GM21528 (cell line): ENCODE results near the gene COL7A1.

Experiments used
- ATAC-seq: cut with Tn5 transposase; IDR thresholded peaks from one replicate; pipeline ENCODE4 v1.9.1; 2021; ENCODE audit warnings: mild to moderate bottlenecking, moderate library complexity; ENCODE audit not compliant: unreplicated experiment, low FRiP score

The COL7A1 gene

GRCh38 chr3:48592519-48593087 lies 2.5 kb downstream of the COL7A1 start:
- ATAC-seq, result no peak

GRCh38 chr3:48591886-48592518 lies 3.1 kb downstream of the COL7A1 start:
- ATAC-seq, result no peak

DNA sequence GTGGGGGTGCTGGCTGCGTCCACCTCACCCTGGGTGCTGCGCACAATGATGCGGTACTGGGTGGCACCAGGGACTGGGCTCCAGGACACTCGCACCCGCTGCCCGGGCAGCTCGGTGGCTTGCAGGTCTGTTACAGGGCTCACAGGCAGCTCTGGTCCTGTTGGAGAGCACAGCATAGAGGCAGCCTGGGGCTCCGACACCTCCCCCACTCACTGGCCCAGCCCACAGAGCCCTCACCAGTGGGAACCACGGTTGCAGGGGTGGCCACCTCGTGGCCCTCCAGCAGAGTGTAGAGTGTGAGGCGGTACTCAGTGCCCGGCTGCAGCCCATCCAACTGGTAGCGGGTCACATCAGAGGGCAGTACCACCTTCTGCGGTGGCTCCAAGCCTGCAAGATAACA lies 3.7 kb downstream of the COL7A1 start:
- ATAC-seq, result no peak

GRCh38 chr3:48588230-48588629 lies 6.9 kb downstream of the COL7A1 start:
- ATAC-seq, result no peak

GRCh38 chr3:48587686-48588085 lies 7.4 kb downstream of the COL7A1 start:
- ATAC-seq, result no peak

DNA sequence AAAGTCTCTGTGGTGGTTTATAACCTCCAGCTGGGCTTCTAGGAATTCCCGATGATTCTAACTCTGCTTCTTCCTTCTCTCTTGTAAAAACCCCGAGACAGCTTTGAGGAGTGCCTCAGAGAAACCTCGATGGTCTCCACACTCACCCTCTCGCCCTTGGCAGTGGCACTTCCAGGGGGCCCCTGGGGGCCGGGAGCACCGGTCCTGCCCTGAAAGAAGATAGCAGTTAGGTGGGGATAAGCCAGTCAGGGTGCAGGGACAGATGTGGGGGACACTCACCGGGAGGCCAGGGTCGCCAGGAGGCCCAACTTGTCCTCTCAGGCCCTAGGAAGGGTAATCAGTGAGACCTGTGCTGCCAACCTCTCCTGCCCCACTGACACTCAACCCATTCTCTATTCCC lies 9.7 kb downstream of the COL7A1 start:
- no peak for ATAC-seq

- ATAC-seq, result no peak
Observed at GRCh38 chr3:48584836-48585235, 10.3 kb downstream of the COL7A1 start.

GRCh38 chr3:48581621-48582481 lies 13.3 kb downstream of the COL7A1 start:
- ATAC-seq, result no peak

- ATAC-seq, result no peak
Observed at GRCh38 chr3:48576647-48577046, 18.5 kb downstream of the COL7A1 start.

DNA sequence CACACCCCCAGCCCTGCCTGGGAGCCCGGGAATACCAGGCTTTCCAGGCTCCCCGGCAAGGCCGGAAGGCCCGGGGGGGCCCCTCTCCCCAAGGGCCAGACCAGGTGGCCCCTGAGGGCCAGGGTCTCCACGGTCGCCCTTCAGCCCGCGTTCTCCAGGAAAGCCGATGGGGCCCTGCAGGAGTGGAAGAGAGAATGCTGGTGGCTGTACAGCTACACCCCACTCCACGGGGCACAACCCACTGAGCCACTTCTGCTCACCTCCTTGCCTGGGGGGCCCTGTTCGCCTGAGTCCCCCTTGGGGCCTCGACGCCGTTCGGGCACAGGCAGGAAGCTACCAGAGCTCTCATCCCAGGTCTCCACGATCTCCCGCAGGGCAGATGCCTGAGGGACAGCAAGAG lies 19.8 kb downstream of the COL7A1 start:
- ATAC-seq, result no peak

DNA sequence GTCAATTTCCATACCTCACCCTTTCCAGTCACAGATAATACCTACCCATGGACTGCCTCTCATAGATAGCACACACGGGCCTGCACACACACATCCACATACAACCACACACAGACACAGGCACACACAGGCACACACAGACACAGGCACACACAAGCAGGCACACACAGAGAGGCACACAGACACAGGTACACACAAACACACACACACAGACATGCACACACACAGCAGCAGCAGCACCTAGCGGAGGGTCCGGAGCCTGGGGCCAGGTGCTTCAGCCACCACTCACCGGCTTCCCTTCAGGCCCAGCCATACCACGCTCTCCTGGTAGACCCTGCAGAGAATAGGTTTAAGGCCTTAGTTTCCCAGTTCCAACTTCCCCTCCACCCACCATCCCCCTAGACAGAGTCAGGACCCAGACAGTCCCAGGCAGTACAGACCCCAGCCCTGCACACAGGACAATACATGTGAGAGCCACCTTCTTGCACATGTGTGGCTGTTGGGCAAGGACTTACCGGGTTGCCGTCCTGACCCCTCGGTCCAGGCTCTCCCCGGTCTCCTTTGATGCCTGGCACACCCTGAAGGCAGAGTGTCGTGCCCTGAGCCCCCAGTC lies 21.1 kb downstream of the COL7A1 start:
- ATAC-seq, result no peak

- ATAC-seq, result no peak
Observed at GRCh38 chr3:48572517-48572916, 22.6 kb downstream of the COL7A1 start.

GRCh38 chr3:48571938-48572337 lies 23.2 kb downstream of the COL7A1 start:
- no peak for ATAC-seq

DNA sequence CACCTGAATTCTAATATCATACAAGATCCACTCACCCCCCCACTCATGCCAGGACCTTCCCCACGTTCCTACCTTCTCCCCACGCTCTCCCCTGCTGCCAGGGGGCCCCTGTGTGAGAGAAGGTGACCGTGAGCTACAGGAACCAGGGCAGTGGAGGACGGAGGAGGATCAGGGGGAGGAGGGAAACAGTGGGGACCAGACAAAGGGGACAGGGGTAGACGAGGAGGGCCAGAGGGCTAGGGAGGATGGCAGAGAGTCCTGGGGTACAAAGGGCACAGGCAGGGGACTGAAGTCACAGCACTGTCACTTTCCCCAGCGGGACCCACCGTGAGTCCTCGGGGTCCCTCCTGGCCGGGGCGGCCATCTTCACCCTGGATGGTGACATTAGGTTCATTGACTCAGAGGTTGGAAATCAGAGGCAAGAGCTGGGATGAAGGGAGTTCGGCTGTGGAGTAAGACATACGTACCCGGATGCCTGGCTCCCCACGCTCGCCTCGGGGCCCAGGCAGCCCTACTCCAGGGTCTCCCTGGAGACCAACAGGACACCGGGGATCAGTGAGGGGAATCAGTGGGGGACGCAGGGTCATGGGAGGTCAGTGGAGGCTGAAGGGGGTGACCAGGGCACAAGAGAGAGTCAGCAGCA lies 25.2 kb downstream of the COL7A1 start:
- ATAC-seq, result no peak

DNA sequence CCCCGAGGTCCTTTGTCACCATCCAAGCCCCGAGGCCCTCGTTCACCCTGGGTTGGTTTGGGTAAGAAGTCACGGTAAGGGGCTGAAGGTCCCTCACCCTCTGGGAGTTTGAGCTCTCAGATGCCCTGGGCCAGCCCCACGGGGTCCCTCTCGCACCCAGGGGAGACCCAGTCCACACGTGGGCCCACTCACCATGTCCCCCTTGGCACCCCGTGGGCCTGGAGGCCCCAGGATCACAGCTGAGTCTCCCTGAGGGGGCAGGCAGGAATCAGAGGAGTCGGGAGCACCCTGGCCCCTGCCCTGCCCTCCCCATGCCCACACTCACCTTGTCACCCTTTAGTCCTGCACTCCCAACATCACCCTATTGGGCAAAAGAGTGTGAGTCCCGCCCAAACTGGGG lies 25.7 kb downstream of the COL7A1 start:
- ATAC-seq, result no peak

- no peak for ATAC-seq
Observed at GRCh38 chr3:48568476-48568875, 26.7 kb downstream of the COL7A1 start.

- no peak for ATAC-seq
Observed at GRCh38 chr3:48567500-48567899, 27.6 kb downstream of the COL7A1 start.

DNA sequence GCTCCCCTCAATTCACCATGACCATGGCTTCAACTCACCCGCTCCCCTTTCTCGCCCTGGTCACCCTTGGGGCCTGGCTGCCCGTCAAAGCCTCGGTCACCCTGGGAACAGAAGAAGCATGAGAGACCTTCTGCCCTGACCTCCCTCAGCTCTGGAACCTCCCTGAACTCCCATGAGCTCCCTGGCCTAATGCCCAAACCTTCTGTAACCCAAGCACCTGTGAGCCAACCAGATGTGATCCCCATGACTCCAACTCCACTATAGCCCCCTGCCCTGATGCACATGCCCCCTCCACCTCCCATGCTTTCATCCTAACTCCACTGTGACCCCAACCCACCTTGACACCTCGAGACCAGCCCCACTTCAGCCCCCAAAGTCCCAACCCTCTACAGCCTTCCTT lies 28.0 kb downstream of the COL7A1 start:
- no peak for ATAC-seq

- ATAC-seq, result no peak
Observed at GRCh38 chr3:48566401-48566760, 28.7 kb downstream of the COL7A1 start.

- ATAC-seq, result no peak
Observed at GRCh38 chr3:48565591-48566400, 29.3 kb downstream of the COL7A1 start.
